ENCODE results near the gene EPX.

EPX gene

GRCh38 chr17:58227733-58228132, 35.2 kb downstream of the EPX start:
- no peak for DNase-seq (ENCODE audit: low read depth)

DNA sequence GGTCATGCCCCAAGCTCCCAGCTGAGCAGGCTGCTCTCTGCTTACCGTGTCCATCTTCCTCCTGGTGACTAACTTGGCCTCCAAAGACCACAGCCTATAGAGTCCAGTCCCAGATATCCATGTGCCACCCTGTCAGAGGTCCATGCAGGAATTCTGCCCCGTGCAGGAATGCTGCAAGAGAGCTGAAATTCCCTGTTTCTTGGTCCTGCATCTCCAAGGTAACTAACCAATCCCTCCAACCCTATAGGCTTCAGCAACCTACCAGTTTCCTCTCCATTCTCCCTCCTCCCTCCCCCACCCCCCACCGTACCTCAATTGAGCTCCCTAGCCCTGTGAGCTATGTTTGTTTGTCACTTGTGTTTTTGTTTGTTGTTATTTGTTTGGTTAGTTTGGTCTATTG, 36.2 kb downstream of the EPX start:
- no peak for DNase-seq (ENCODE audit: low read depth)

DNA sequence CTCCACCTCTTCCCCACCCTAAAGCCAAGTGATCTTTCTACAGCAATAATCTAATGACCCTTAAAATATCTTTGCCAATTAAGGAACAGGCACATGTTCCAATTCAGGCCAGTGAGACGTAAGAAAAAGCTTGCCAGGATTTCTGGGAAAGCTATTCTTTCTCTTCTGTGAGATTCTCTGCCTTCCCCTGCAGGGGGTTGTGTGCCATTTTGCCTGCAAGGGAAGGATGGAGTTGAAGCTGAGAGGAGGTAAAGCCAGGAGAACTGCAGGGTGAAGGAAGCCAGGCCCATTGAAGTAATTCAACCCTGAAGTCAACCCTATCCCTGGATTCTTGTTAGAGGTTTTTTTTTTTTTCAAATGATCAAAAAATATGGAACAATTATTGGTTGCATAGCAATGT, 36.9 kb downstream of the EPX start:
- no peak for DNase-seq (ENCODE audit: low read depth)

DNA sequence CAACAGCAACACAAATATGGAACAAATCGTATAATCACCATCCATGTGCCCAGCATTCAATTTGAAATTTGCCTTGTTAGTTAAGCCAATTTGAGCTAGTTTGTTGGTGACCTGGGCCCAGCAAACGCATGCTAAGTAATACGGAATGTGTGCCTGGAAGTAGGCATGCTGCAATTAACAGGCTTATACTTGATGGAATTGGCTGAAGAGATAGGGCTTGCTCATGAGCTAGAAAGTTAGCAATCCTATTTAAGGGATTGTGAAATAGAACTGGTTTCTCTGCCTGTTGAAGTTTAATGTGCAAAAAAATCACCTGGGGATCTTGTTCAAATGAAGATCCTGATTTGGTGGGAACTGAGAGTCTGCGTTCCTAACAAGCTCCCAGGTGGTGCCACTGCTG, 37.4 kb downstream of the EPX start:
- DNase-seq (ENCODE audit: low read depth) = no peak

- no peak for DNase-seq (ENCODE audit: low read depth)
Observed at GRCh38 chr17:58231641-58232040, 39.1 kb downstream of the EPX start.

GRCh38 chr17:58232707-58233156, 40.2 kb downstream of the EPX start:
- no peak for DNase-seq (ENCODE audit: low read depth)

DNA sequence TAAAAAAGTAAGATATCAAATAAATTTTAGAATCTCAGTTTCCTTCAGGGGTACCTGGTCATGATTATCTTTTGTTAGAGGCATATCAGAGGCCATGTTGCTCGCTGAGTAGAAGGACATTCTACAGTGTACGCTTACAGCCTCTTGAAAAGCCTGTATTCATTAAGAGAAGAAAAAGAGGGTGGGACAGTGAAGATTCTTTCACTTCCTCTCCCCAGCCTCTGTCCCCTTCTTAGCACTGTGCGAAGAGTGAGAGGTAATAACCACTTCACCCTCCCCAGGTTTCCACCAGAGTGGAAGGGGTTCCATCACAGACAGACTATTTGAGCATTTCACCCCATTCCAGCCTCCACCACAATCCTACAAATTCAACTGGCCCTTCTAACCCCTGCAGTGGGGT, 41.0 kb downstream of the EPX start:
- DNase-seq (ENCODE audit: low read depth) = no peak

GRCh38 chr17:58234512-58234911, 42.0 kb downstream of the EPX start:
- DNase-seq (ENCODE audit: low read depth) = no peak

GRCh38 chr17:58235821-58236220, 43.3 kb downstream of the EPX start:
- no peak for DNase-seq (ENCODE audit: low read depth)

GRCh38 chr17:58236394-58236793, 43.9 kb downstream of the EPX start:
- no peak for DNase-seq (ENCODE audit: low read depth)

DNA sequence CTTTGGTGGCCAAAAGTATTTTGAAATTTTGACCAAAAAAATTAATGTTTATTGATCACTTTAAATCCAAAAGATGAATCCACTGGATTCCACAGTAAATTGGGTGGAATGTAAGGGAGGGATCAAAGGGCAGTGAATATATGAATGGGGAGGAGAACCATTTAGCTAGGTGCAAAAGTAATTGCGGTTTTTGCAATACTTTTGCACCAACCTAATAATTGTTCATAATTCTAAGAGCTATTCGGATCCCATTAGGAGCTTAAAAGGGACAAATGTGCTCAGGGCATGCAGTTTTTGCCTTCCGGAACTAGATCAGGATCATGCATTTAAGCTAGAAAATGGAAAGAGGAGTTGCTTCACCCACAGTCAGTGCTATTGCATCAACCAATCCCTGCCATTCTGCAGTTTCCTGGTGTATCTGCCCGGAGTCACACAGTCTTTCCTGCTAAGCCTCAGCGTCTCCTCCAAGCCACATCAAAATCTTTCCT, 45.7 kb downstream of the EPX start, which contains the start of gene LPO:
LPO (plus strand) TSS at position 438 of the 488 bp plus-strand sequence. CDS start 4,396 bp downstream, outside the sequence.
- DNase-seq (ENCODE audit: low read depth) = no peak

GRCh38 chr17:58239987-58240386, 47.5 kb downstream of the EPX start:
- DNase-seq (ENCODE audit: low read depth) = no peak

GRCh38 chr17:58242171-58242784, 49.8 kb downstream of the EPX start:
- no peak for DNase-seq (ENCODE audit: low read depth)

DNA sequence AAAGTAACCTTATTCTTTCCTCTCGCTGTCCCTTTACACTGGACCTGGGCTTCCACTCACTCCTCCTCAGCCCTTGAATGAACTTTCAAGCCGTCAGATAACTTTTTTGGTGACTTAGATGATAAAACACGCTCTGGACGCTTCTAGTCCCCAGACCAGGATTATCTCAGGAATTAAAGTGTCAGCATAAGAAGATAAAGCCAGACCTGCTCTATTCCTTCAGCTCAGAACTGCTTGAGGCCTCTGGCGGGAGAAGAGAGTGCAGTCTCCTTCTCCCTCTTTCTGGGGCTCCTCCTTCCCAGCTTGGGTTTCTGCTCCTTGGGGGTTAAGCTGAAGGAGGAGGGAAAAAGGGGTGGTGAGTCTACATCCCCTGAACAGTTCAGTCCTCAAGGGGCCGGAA, 52.4 kb downstream of the EPX start:
- DNase-seq (ENCODE audit: low read depth) = no peak

- no peak for DNase-seq (ENCODE audit: low read depth)
Observed at GRCh38 chr17:58245428-58246103, 53.0 kb downstream of the EPX start.

DNA sequence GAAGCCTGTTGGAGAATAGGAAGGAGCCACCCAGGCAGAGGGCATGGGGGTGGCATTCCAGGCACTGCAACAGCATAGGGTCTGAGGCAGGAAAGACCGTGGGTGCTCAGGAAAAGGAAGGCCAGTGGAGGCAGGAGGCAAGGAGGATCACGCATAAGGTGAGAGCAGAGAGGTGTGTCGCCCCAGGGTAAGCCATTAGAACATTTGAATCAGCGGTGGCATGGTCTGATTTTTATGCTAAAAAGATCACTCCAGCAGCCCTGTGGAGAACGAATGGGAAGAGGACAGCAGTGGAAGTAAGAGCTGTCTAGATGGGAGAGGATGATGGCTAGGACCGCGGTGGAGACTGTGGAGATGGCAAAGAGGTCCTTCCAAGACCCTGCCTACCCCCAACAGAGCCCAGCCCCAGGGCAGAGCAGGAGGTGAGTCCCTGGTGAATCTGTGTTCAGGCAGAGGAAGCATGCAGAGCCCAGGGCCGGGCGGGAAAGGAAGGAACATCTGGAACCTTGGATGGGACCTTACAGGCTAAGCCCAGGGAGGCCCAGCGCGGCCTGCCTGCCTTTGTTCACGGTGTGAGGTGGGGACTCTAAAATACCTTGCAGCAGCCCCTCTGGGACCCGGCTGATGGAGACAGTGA, 53.7 kb downstream of the EPX start:
- DNase-seq (ENCODE audit: low read depth) = no peak

- DNase-seq (ENCODE audit: low read depth) = no peak
Observed at GRCh38 chr17:58246781-58247180, 54.3 kb downstream of the EPX start.

- DNase-seq (ENCODE audit: low read depth) = no peak
Observed at GRCh38 chr17:58247511-58248363, 55.2 kb downstream of the EPX start.

DNA sequence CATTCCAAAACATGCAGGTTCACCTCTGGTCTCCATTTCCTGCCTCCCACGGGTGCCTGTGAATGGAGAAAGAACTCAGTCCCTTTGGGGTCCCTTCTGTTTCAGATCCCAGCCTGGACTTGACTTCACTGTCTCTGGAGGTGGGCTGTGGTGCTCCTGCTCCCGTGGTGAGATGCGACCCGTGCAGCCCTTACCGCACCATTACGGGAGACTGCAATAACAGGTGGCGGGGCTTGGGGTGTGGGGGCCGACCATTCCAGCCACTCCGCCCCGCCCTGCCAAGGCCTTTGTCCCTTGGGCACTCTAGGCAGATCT, 56.4 kb downstream of the EPX start:
- DNase-seq (ENCODE audit: low read depth) = no peak

- DNase-seq (ENCODE audit: low read depth) = peak; percentile 27
Observed at GRCh38 chr17:58249270-58250133, 57.0 kb downstream of the EPX start.

DNA sequence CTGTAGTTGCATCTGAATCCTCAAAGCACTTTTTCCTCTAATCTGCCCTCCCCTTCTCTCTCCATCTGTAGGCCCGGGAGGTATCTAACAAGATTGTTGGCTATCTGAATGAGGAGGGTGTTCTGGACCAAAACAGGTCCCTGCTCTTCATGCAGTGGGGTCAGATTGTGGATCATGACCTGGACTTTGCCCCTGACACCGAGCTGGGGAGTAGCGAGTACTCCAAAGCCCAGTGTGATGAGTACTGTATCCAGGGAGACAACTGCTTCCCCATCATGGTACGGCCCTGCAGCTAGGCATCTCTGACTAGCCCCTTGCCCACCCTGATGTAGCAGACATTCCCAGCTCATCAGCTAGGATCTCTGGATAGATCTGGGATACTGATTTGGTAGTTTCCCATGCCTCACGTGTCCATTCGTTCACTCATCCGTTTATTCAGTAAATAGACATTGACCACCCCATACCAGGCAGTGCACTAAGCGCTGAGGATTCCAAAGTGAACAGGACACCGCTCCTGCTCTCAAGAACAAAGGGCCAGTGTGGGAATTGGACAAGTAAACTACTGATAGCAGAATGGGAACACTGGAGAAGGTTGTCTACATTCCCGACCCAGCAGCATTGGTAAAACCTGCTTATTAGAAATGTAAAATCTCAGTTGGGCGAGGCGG, 58.0 kb downstream of the EPX start:
- no peak for DNase-seq (ENCODE audit: low read depth)

Data from fibroblast of gingiva (primary cell).